Measurements from ENCODE around the gene USP17L13. TPM values are rescaled to one million over a fixed set of nuclear protein-coding genes. Genes with fewer than 3 reads are reported as not detected.
"Not testable (repeated sequence)": the region's sequence is repeated elsewhere in the genome, so short reads cannot be mapped to it uniquely, and the experiment has no call there.

The USP17L13 gene
- total RNA-seq, 2 donors from 2014 or later: not detected

GRCh38 chr4:9257824-9258223 lies 33.1 kb downstream of the USP17L13 start, which contains the start of gene USP17L20:
Gene USP17L20 (plus strand): TSS chr4:9258124. CDS start chr4:9258124, 0 bp downstream.
- intact Hi-C loops (cut with DNase I); H3K36me3 ChIP-seq (replicated peaks in 1 of 2; ENCODE audit: insufficient read depth in 1 of 2, low read depth in 2 of 2); H3K27ac ChIP-seq; H3K4me1 ChIP-seq; H3K9me3 ChIP-seq; H3K4me3 ChIP-seq; ATAC-seq; H3K27me3 ChIP-seq; DNase-seq: not testable (repeated sequence)
- no CpG with 5 or more reads among the region's 15 CpGs for WGBS, 2 donors

- H3K4me1 ChIP-seq; H3K27me3 ChIP-seq; H3K9me3 ChIP-seq; intact Hi-C loops (cut with DNase I); H3K4me3 ChIP-seq; H3K36me3 ChIP-seq (replicated peaks in 1 of 2; ENCODE audit: insufficient read depth in 1 of 2, low read depth in 2 of 2); ATAC-seq; H3K27ac ChIP-seq; DNase-seq: not testable (repeated sequence)
- WGBS, 2 donors: no CpG with 5 or more reads among the region's 13 CpGs
Measured at GRCh38 chr4:9262572-9262971, 37.9 kb downstream of the USP17L13 start, which contains the start of gene USP17L21. Gene USP17L21 (plus strand): TSS chr4:9262872. CDS start chr4:9262872, 0 bp downstream.

GRCh38 chr4:9267319-9267718 lies 42.6 kb downstream of the USP17L13 start, which contains the start of gene USP17L22:
Gene USP17L22 (plus strand): TSS chr4:9267619. CDS start chr4:9267619, 0 bp downstream.
- ATAC-seq; intact Hi-C loops (cut with DNase I); H3K27ac ChIP-seq; H3K4me3 ChIP-seq; H3K36me3 ChIP-seq (replicated peaks in 1 of 2; ENCODE audit: insufficient read depth in 1 of 2, low read depth in 2 of 2); H3K4me1 ChIP-seq; H3K9me3 ChIP-seq; DNase-seq; H3K27me3 ChIP-seq: not testable (repeated sequence)
- no CpG with 5 or more reads among the region's 15 CpGs for WGBS, 2 donors

- peak; percentile 26 to 48 (median 36) for DNase-seq
Measured at GRCh38 chr4:9271719-9272118, 47.0 kb downstream of the USP17L13 start.

More at GRCh38 chr4:9271719-9272118, 47.0 kb downstream of the USP17L13 start:
- H3K27ac ChIP-seq; H3K4me1 ChIP-seq; intact Hi-C loops (cut with DNase I); H3K36me3 ChIP-seq (replicated peaks in 1 of 2; ENCODE audit: insufficient read depth in 1 of 2, low read depth in 2 of 2); H3K27me3 ChIP-seq; H3K4me3 ChIP-seq; ATAC-seq; H3K9me3 ChIP-seq: not testable (repeated sequence)
- 72 to 77% methylated on average over 8 of the region's 10 CpGs for WGBS, 2 donors

Other genes with a start within 250 kb of the USP17L13 start
- not detected for gene FAM90A26, start 54.5 kb upstream of the USP17L13 start, total RNA-seq
- not detected for gene USP17L10, start 14.2 kb upstream of the USP17L13 start, total RNA-seq
- gene USP17L11, start 9.5 kb upstream of the USP17L13 start, total RNA-seq: not detected
- gene USP17L12, start 4.7 kb upstream of the USP17L13 start, total RNA-seq: not detected
- not detected for gene USP17L15, start 9.5 kb downstream of the USP17L13 start, total RNA-seq
- not detected for gene USP17L17, start 19.0 kb downstream of the USP17L13 start, total RNA-seq
- gene USP17L18, start 23.7 kb downstream of the USP17L13 start, total RNA-seq: not detected
- gene USP17L19, start 28.5 kb downstream of the USP17L13 start, total RNA-seq: not detected
- not detected for gene USP17L20, start 33.2 kb downstream of the USP17L13 start, total RNA-seq
- not detected for gene USP17L21, start 38.0 kb downstream of the USP17L13 start, total RNA-seq
- gene USP17L22, start 42.7 kb downstream of the USP17L13 start, total RNA-seq: not detected
- gene USP17L24, start 100.3 kb downstream of the USP17L13 start, total RNA-seq: not detected
- gene USP17L25, start 105.0 kb downstream of the USP17L13 start, total RNA-seq: not detected
- gene USP17L26, start 109.8 kb downstream of the USP17L13 start, total RNA-seq: not detected
- gene USP17L5, start 114.5 kb downstream of the USP17L13 start, total RNA-seq: not detected
- gene USP17L27, start 119.3 kb downstream of the USP17L13 start, total RNA-seq: not detected
- gene USP17L28, start 124.0 kb downstream of the USP17L13 start, total RNA-seq: not detected
- not detected for gene USP17L29, start 128.7 kb downstream of the USP17L13 start, total RNA-seq
- not detected for gene USP17L30, start 138.2 kb downstream of the USP17L13 start, total RNA-seq
- gene DEFB131A, start 219.5 kb downstream of the USP17L13 start, total RNA-seq: not detected